NCI-H128 (cell line): ENCODE data around the gene CITED2.
A peak's percentile ranks its signal among the peaks of the same experiment; 100 is the strongest.
"Not testable (repeated sequence)": the region's sequence is repeated elsewhere in the genome, so short reads cannot be mapped to it uniquely, and the experiment has no call there.

Experiments used
- DNase-seq: peaks from one replicate; lab custom pipeline; 2025; ENCODE audit not compliant: unreplicated experiment; lab: John Stamatoyannopoulos, UW

CITED2 gene

GRCh38 chr6:139374357-139375225, at the start of gene CITED2:
CITED2 (minus strand) TSS chr6:139374648; CDS start chr6:139373944, 704 bp downstream.
- DNase-seq = peak; percentile 86

GRCh38 chr6:139423037-139423703, 48.7 kb upstream of the CITED2 start:
- no peak for DNase-seq

- no peak for DNase-seq
Measured at GRCh38 chr6:139422105-139423036, 47.9 kb upstream of the CITED2 start.

- no peak for DNase-seq
Measured at GRCh38 chr6:139418481-139419132, 44.2 kb upstream of the CITED2 start.

GRCh38 chr6:139416146-139416545, 41.7 kb upstream of the CITED2 start:
- DNase-seq = no peak

GRCh38 chr6:139415365-139415764, 40.9 kb upstream of the CITED2 start:
- DNase-seq = no peak

GRCh38 chr6:139412103-139412502, 37.7 kb upstream of the CITED2 start:
- not testable (repeated sequence) for DNase-seq

- no peak for DNase-seq
Measured at GRCh38 chr6:139409026-139409425, 34.6 kb upstream of the CITED2 start.

- no peak for DNase-seq
Measured at GRCh38 chr6:139407718-139408222, 33.3 kb upstream of the CITED2 start.

GRCh38 chr6:139406577-139407343, 32.3 kb upstream of the CITED2 start:
- no peak for DNase-seq

- no peak for DNase-seq
Measured at GRCh38 chr6:139402876-139403386, 28.5 kb upstream of the CITED2 start.

- no peak for DNase-seq
Measured at GRCh38 chr6:139398658-139399057, 24.2 kb upstream of the CITED2 start.

- no peak for DNase-seq
Measured at GRCh38 chr6:139395891-139396301, 21.4 kb upstream of the CITED2 start.

- DNase-seq = no peak
Measured at GRCh38 chr6:139395371-139395770, 20.9 kb upstream of the CITED2 start.

GRCh38 chr6:139394027-139394649, 19.7 kb upstream of the CITED2 start:
- no peak for DNase-seq

- DNase-seq = no peak
Measured at GRCh38 chr6:139392794-139393193, 18.3 kb upstream of the CITED2 start.

- DNase-seq = no peak
Measured at GRCh38 chr6:139391709-139392108, 17.3 kb upstream of the CITED2 start.

- no peak for DNase-seq
Measured at GRCh38 chr6:139390447-139390846, 16.0 kb upstream of the CITED2 start.

- DNase-seq = no peak
Measured at GRCh38 chr6:139388384-139388783, 13.9 kb upstream of the CITED2 start.
